Occipital lobe (tissue), 2 donors: ENCODE data around the gene CACNA2D3. TPM values are rescaled to one million over a fixed set of nuclear protein-coding genes. Genes with fewer than 3 reads are reported as not detected.

Experiments used
- DNase-seq: peaks from one replicate; lab custom pipeline; 2025; lab: John Stamatoyannopoulos, UW
- total RNA-seq: library from RNA; depleted of rRNA; stranded (reverse); fragments of >200 nt; gene quantifications from one replicate; pipeline ENCODE4 v1.2.3, GENCODE V29; 2014

CACNA2D3 gene
- total RNA-seq, 1 donor from 2014 or later = 11.2 TPM

GRCh38 chr3:54663501-54664011 lies 541.2 kb downstream of the CACNA2D3 start:
- no peak for DNase-seq

GRCh38 chr3:54665016-54665600 lies 542.8 kb downstream of the CACNA2D3 start:
- no peak for DNase-seq

GRCh38 chr3:54668236-54668635 lies 545.9 kb downstream of the CACNA2D3 start:
- DNase-seq = no peak

GRCh38 chr3:54670201-54671000 lies 548.0 kb downstream of the CACNA2D3 start:
- DNase-seq = no peak

- no peak for DNase-seq
Measured at GRCh38 chr3:54671511-54671910, 549.2 kb downstream of the CACNA2D3 start.

- DNase-seq = no peak
Measured at GRCh38 chr3:54676087-54676486, 553.7 kb downstream of the CACNA2D3 start.

- DNase-seq = no peak
Measured at GRCh38 chr3:54681706-54682105, 559.4 kb downstream of the CACNA2D3 start.

- no peak for DNase-seq
Measured at GRCh38 chr3:54685213-54685612, 562.9 kb downstream of the CACNA2D3 start.

GRCh38 chr3:54691289-54691771 lies 569.0 kb downstream of the CACNA2D3 start:
- DNase-seq = no peak

- DNase-seq = no peak
Measured at GRCh38 chr3:54696313-54696712, 574.0 kb downstream of the CACNA2D3 start.

GRCh38 chr3:54698054-54698453 lies 575.7 kb downstream of the CACNA2D3 start:
- DNase-seq = no peak

- DNase-seq = no peak
Measured at GRCh38 chr3:54703923-54704322, 581.6 kb downstream of the CACNA2D3 start.

GRCh38 chr3:54705730-54706129 lies 583.4 kb downstream of the CACNA2D3 start:
- DNase-seq = no peak

GRCh38 chr3:54706738-54707137 lies 584.4 kb downstream of the CACNA2D3 start:
- DNase-seq = no peak

- DNase-seq = no peak
Measured at GRCh38 chr3:54709785-54710184, 587.4 kb downstream of the CACNA2D3 start.

- DNase-seq = no peak
Measured at GRCh38 chr3:54710954-54711353, 588.6 kb downstream of the CACNA2D3 start.

- no peak for DNase-seq
Measured at GRCh38 chr3:54712539-54712938, 590.2 kb downstream of the CACNA2D3 start.

GRCh38 chr3:54713031-54713430 lies 590.7 kb downstream of the CACNA2D3 start:
- DNase-seq = no peak

GRCh38 chr3:54713455-54713854 lies 591.1 kb downstream of the CACNA2D3 start:
- no peak for DNase-seq

GRCh38 chr3:54714035-54714434 lies 591.7 kb downstream of the CACNA2D3 start:
- DNase-seq = no peak

GRCh38 chr3:54717506-54717905 lies 595.2 kb downstream of the CACNA2D3 start:
- DNase-seq = no peak

- no peak for DNase-seq
Measured at GRCh38 chr3:54719914-54720313, 597.6 kb downstream of the CACNA2D3 start.

- no peak for DNase-seq
Measured at GRCh38 chr3:54720604-54721003, 598.3 kb downstream of the CACNA2D3 start.
